SIG-M5 treated with dmso at 0.1 percent for 504 hours (cell line): ENCODE results near the gene CMBL.
"Not testable (repeated sequence)": the region's sequence is repeated elsewhere in the genome, so short reads cannot be mapped to it uniquely, and the experiment has no call there.

Experiments used
- DNase-seq: peaks from one replicate; lab custom pipeline; 2025; ENCODE audit not compliant: unreplicated experiment; lab: John Stamatoyannopoulos, UW

CMBL gene

GRCh38 chr5:10310835-10311570 lies 3.3 kb upstream of the CMBL start:
- DNase-seq = not testable (repeated sequence)

- peak; percentile 14 for DNase-seq
Measured at GRCh38 chr5:10310066-10310779, 2.5 kb upstream of the CMBL start.

DNA sequence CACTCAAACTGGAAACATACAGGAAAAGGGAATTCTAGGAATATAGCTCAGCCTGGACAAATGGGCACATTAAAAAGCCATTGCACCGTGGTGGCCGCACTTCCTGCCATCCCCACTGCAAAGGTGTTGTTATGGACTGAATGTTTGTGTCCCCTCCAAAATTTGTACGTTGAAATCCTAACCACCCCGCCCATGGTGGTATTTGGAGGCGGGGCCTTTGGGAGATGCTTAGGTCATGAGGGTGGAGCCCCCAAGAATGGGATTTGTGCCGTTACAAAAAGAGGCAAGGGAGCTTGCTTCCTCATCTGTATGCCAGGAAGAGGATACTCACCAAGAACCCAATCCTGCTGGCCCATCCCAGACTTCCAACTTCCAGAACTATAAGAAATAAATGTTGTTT lies 1.1 kb upstream of the CMBL start:
- no peak for DNase-seq

GRCh38 chr5:10306806-10307205 lies 896 bp downstream of the CMBL start:
- DNase-seq = no peak

DNA sequence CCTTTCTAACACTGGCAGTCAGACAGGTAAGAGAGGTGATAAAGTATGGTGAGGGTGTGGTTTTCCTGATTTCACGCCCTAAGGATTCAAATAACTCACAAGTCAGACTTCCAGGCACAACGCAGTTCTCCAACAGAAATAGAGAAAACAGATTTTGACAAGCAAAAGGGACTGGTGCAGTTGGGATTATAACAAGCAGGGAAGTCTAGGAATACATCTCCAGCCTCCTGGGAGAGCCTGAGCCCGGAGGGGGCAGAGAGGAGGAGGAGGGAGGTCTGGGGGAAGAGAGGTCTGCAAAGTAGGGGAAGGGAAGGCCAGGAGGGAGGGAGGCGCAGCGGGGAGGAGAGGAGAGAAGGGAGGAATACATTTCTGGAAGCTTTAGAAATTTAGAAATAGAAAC lies 1.6 kb downstream of the CMBL start:
- no peak for DNase-seq

GRCh38 chr5:10304932-10305331 lies 2.8 kb downstream of the CMBL start:
- no peak for DNase-seq

GRCh38 chr5:10303699-10304170 lies 4.0 kb downstream of the CMBL start:
- DNase-seq = no peak

DNA sequence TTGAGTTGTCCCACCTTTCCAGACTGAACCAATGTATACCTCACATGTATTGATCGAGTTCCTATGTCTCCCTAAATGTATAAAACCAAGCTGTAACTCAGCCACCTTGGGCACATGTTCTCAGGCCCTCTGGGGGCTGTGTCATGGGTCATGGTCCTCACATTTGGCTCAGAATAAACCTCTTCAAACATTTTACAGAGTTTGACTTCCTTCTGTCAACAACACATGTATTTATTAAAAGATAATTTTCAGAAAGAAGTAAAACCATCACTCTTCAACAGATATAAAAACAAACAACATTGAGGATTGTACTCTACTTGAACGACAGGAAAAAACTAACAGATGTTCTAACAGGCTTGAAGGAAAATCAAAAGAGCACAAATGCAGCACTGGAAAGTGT lies 4.5 kb downstream of the CMBL start:
- no peak for DNase-seq

- peak; percentile 15 for DNase-seq
Measured at GRCh38 chr5:10301842-10302610, 5.7 kb downstream of the CMBL start.

DNA sequence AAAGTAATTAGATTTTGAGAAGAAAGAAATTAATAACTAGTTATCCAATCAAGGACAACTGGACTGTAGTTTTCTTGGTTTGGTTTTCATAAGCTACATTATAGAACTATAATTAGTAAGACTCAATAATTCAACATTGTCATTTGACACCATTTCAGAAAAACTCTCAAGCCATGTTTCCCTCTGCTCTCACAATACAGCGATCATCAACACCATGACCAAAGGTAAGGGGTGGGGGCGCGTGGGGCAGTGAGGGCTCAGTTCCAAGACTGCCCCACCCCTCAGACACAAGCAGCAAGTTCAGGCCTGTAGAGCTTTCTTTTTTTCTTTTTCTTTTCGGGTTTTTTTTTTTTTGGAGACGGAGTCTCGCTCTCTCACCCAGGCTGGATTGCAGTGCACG lies 6.4 kb downstream of the CMBL start:
- no peak for DNase-seq

- no peak for DNase-seq
Measured at GRCh38 chr5:10300246-10300645, 7.5 kb downstream of the CMBL start.

GRCh38 chr5:10297646-10298204 lies 10.0 kb downstream of the CMBL start:
- no peak for DNase-seq

DNA sequence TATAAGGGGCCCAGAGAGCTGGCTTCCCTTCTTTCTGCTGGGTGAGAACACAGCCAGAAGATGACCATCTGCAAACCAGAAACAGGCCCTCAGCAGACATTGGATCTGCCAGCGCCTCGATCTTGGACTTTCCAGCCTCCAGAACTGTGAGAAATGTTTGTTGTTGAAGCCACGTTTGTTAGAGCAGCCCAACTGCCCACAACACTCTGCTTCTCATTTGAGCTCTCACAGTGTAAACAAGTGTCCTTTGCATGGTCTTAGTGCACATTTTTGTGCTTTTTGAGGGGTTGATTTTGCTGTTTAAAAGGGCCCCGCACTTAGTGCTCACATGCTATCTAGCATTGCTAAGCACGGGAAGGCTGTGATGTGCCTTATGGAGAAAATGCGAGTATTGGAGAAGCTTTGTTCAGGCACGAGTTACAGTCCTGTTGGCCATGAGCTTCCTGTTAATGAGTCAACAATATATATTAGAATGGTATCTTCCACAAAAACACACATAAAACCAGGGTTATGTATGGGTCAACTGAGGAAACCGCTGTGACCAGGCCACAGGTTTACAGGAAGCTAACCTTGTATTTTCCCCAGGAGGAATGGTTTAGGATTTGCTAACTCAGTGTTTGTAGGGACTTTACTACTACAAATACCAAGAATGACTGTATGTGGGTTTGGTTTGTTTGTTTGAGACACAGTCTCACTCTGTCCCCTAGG lies 11.9 kb downstream of the CMBL start:
- DNase-seq = no peak

GRCh38 chr5:10293907-10294662 lies 13.6 kb downstream of the CMBL start:
- DNase-seq = no peak

DNA sequence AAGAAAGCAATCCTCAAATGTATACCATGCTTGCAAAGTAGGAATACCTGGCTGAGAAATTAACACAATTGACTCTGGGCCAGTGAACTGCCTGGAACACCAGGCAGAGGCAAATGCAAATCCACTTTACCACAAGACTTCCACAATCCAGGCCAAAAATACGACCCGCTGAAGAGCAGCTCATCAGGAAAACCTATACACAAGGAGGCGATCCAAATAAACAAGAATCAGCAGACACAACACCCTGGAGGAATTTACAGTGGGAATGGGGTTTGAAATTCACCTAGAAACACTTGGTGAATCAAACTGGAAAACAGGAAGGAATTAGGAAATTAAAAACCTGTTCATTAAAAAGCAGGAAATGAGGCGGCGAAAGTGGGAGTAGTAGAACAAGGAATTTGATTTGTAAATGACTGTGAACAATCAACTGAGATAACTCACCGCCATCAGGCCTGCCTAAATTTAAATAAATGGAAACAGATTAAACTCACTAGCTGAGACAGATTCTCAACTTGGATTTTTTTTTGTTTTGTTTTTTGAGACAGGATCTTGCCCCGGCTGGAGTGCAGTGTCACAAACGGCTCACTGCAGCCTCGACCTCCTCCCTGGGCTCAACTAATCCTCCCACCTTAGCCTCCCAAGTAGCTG lies 15.9 kb downstream of the CMBL start:
- no peak for DNase-seq

DNA sequence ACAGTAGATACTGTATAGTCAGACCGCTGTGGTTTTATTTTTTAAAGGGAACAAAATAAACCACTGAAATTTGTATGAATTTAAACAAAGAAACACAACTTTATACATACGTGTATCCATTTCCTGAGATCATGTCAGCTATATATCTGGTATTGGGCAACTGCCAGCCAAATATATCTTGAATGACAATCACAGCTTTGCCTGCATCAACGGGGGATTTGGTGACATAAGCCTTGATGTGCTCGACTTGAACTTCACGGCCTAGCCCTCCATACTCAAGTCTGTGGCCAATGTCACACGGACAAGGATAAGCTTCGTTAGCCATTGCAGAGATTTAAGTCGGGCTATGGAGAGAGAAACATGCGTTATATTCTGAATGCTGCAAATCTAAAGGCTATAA lies 17.3 kb downstream of the CMBL start:
- DNase-seq = no peak

- no peak for DNase-seq
Measured at GRCh38 chr5:10289991-10290390, 17.7 kb downstream of the CMBL start.

DNA sequence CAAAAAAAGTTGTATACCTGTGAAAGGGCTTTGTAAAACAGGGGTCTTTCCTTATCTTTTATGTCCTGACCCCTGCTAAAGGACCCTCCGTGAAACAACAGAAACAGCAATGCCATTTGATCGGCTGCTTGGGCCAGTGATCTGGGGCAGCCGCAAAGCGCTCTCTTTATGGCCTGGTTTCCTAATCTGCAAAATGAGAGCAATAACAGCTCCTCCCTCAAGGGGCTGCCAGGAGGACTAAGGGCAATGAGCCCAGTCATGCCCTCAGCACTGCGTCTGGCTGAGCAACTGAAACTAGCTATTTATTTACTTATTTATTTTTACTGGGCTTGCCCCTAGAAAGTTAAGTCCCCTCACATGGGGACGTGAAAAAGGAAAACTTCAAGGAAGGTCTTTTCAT lies 18.3 kb downstream of the CMBL start:
- DNase-seq = peak; percentile 29

GRCh38 chr5:10288592-10289219 lies 19.0 kb downstream of the CMBL start:
- DNase-seq = peak; percentile 29
